SU-DHL-6 (cell line): ENCODE results near the gene DGCR6L.
"Not testable (repeated sequence)": the region's sequence is repeated elsewhere in the genome, so short reads cannot be mapped to it uniquely, and the experiment has no call there.

Experiments
- H2AFZ ChIP-seq: fragments of 200-600 bp; sonication (generic); 2 replicates; pipeline ENCODE4 v1.6.1; 2014; ENCODE audit warnings: low read depth, mild to moderate bottlenecking, moderate library complexity, mixed read lengths, antibody characterized with exemption, low read length; ENCODE audit not compliant: severe bottlenecking
- H3F3A ChIP-seq: fragments of 200-600 bp; shearing (Covaris generic); 2 replicates; pipeline ENCODE4 v1.6.0; 2016; ENCODE audit warnings: antibody characterized with exemption, mild to moderate bottlenecking; ENCODE audit not compliant: insufficient read depth
- H3K27ac ChIP-seq: fragments of 200-600 bp; sonication (generic); 2 replicates; pipeline ENCODE4 v1.5.1; 2016; ENCODE audit warnings: low read depth, mild to moderate bottlenecking, low read length, moderate library complexity, mixed read lengths
- H3K27me3 ChIP-seq: fragments of 200-600 bp; sonication (generic), shearing (Covaris generic); 2 replicates; pipeline ENCODE4 v1.6.0; 2014; ENCODE audit warnings: mild to moderate bottlenecking, low read length
- H3K36me3 ChIP-seq: fragments of 200-600 bp; sonication (generic); 2 replicates; pipeline ENCODE4 v1.6.1; 2014; ENCODE audit warnings: mild to moderate bottlenecking, low read length, mixed read lengths
- H3K4me2 ChIP-seq: fragments of 300-600, 200-600 bp; shearing (Covaris generic), sonication (generic); 2 replicates; pipeline ENCODE4 v1.6.0; 2014; ENCODE audit warnings: low read length, low read depth, mild to moderate bottlenecking; ENCODE audit not compliant: poor library complexity, severe bottlenecking
- H3K4me3 ChIP-seq: fragments of 200-600 bp; sonication (generic); 2 replicates; pipeline ENCODE4 v1.5.1; 2014; ENCODE audit warnings: antibody characterized with exemption, low read length, mild to moderate bottlenecking, mixed read lengths; ENCODE audit not compliant: insufficient read depth, poor library complexity, severe bottlenecking
- H3K79me2 ChIP-seq: fragments of 200-600 bp; sonication (generic); 2 replicates; pipeline ENCODE4 v1.6.1; 2014; ENCODE audit warnings: mild to moderate bottlenecking, low read length, moderate library complexity; ENCODE audit not compliant: insufficient read depth
- H3K9ac ChIP-seq: fragments of 200-600 bp; sonication (generic); 2 replicates; pipeline ENCODE4 v1.7.0; 2014; ENCODE audit warnings: mild to moderate bottlenecking, low read length
- H3K9me2 ChIP-seq: fragments of 200-600 bp; sonication (generic); replicated peaks from 2 replicates; pipeline ENCODE4 v1.6.1; 2014; ENCODE audit warnings: low read length; ENCODE audit not compliant: insufficient read depth
- H3K9me3 ChIP-seq: fragments of 200-600 bp; sonication (generic); 2 replicates; pipeline ENCODE4 v1.6.1; 2014; ENCODE audit warnings: low read length, mixed read lengths; ENCODE audit not compliant: insufficient read depth
- H4K20me1 ChIP-seq: fragments of 200-600 bp; sonication (generic); 2 replicates; pipeline ENCODE4 v1.6.1; 2014; ENCODE audit warnings: low read depth, mild to moderate bottlenecking, antibody characterized with exemption, low read length, moderate library complexity, mixed read lengths
- CTCF ChIP-seq: fragments of 200-600 bp; sonication (generic); IDR thresholded peaks from one replicate; pipeline ENCODE4 v1.5.1; 2017; ENCODE audit warnings: antibody characterized with exemption, mild to moderate bottlenecking, low read length, moderate library complexity; ENCODE audit not compliant: insufficient read depth, poor library complexity, severe bottlenecking
- EZH2phosphoT487 ChIP-seq: fragments of 200-600 bp; sonication (generic), shearing (Covaris generic); conservative IDR thresholded peaks from 2 replicates; pipeline ENCODE4 v1.6.1; 2018; ENCODE audit warnings: mild to moderate bottlenecking, antibody characterized with exemption, low read length, moderate library complexity, mixed read lengths

DGCR6L gene

GRCh38 chr22:20312396-20313191 lies 7.3 kb downstream of the DGCR6L start:
- H2AFZ ChIP-seq = no peak overlapping the region
- H3K27me3 ChIP-seq = no peaks in the 10 kb centered on the region
- no peaks in the 10 kb centered on the region for H3F3A ChIP-seq
- no peaks in the 10 kb centered on the region for H3K36me3 ChIP-seq
- no peak overlapping the region for H3K4me2 ChIP-seq
- no peaks in the 10 kb centered on the region for H3K9me2 ChIP-seq
- TF ChIP-seq CTCF = no peak
- TF ChIP-seq EZH2phosphoT487 = no peak
- H3K79me2 ChIP-seq = no peaks in the 10 kb centered on the region
- H3K4me3 ChIP-seq = no peak overlapping the region
- H4K20me1 ChIP-seq = no peaks in the 10 kb centered on the region
- no peaks in the 10 kb centered on the region for H3K9me3 ChIP-seq
- H3K9ac ChIP-seq = no peak overlapping the region
- H3K27ac ChIP-seq = no peak overlapping the region

GRCh38 chr22:20311249-20312062 lies 8.4 kb downstream of the DGCR6L start:
- not testable (repeated sequence) for H3K4me2 ChIP-seq, H3K9me2 ChIP-seq, H3F3A ChIP-seq, H3K4me3 ChIP-seq, H4K20me1 ChIP-seq, H3K27ac ChIP-seq, H3K27me3 ChIP-seq, H2AFZ ChIP-seq, H3K9me3 ChIP-seq, H3K36me3 ChIP-seq, H3K79me2 ChIP-seq, H3K9ac ChIP-seq

- not testable (repeated sequence) for H3K27ac ChIP-seq
Measured at GRCh38 chr22:20310773-20311172, 9.1 kb downstream of the DGCR6L start.

GRCh38 chr22:20310180-20310579 lies 9.7 kb downstream of the DGCR6L start:
- not testable (repeated sequence) for H3K27ac ChIP-seq, H3K36me3 ChIP-seq, H2AFZ ChIP-seq, H3K79me2 ChIP-seq, H3K9ac ChIP-seq, H3F3A ChIP-seq, H3K4me2 ChIP-seq, H3K9me3 ChIP-seq, H3K27me3 ChIP-seq, H4K20me1 ChIP-seq, H3K9me2 ChIP-seq, H3K4me3 ChIP-seq

More at GRCh38 chr22:20310773-20311172, 9.1 kb downstream of the DGCR6L start:
- H3K9me2 ChIP-seq, H4K20me1 ChIP-seq, H3K4me3 ChIP-seq, H3K27me3 ChIP-seq, H3K79me2 ChIP-seq, H3K9me3 ChIP-seq, H3K4me2 ChIP-seq, H3K9ac ChIP-seq, H3K36me3 ChIP-seq, H2AFZ ChIP-seq, H3F3A ChIP-seq: not testable (repeated sequence)

- H3K27ac ChIP-seq, H3K9ac ChIP-seq, H3K4me2 ChIP-seq, H3K36me3 ChIP-seq, H3K9me3 ChIP-seq, H3K27me3 ChIP-seq, H3K4me3 ChIP-seq, H3F3A ChIP-seq, H3K9me2 ChIP-seq, H4K20me1 ChIP-seq, H2AFZ ChIP-seq, H3K79me2 ChIP-seq: not testable (repeated sequence)
Measured at GRCh38 chr22:20308806-20309650, 10.8 kb downstream of the DGCR6L start.

- not testable (repeated sequence) for H3K9me3 ChIP-seq, H3K4me2 ChIP-seq, H2AFZ ChIP-seq, H3K79me2 ChIP-seq, H3K9me2 ChIP-seq, H3K4me3 ChIP-seq, H3K27me3 ChIP-seq, H3K36me3 ChIP-seq, H4K20me1 ChIP-seq, H3F3A ChIP-seq, H3K27ac ChIP-seq, H3K9ac ChIP-seq
Measured at GRCh38 chr22:20307448-20308447, 12.1 kb downstream of the DGCR6L start.
